RWPE1 (cell line): ENCODE results near the gene MARCHF4.

Experiments used
- CTCF ChIA-PET: fragments of 350-600 bp; sonication (Branson Sonifier 250); formaldehyde crosslinking; extraction: SDS; loops from one replicate; lab custom pipeline; 2021; lab: Yijun Ruan, JAX
- POLR2A ChIA-PET: fragments of 400-600 bp; formaldehyde crosslinking; extraction: SDS; loops from one replicate; lab custom pipeline; 2020; ENCODE audit warnings: antibody characterized with exemption; ENCODE audit not compliant: low non-redundant PET; lab: Yijun Ruan, JAX
- DNase-seq: peaks from one replicate; pipeline ENCODE4 v3.0.0; 2012; ENCODE audit warnings: low spot score
- H3K27ac ChIP-seq: fragments of 450-650 bp; 2 replicates; pipeline ENCODE4 v1.5.1; 2017
- CTCF ChIP-seq: fragments of 450-650 bp; conservative IDR thresholded peaks from 2 replicates; pipeline ENCODE4 v1.5.1; 2017; ENCODE audit warnings: low read depth, mild to moderate bottlenecking

The MARCHF4 gene

GRCh38 chr2:216366777-216367471 is 5.4 kb downstream of the MARCHF4 start:
- no peak for DNase-seq
- TF ChIP-seq CTCF: no peak
- H3K27ac ChIP-seq: no peak overlapping the region
- CTCF ChIA-PET: interaction anchor here (0.7 kb wide), 1 partner anchor 253 kb away, joined by 5 read pairs; no protein-coding TSS in a partner anchor
- POLR2A ChIA-PET: no interaction called here

GRCh38 chr2:216365518-216365917 is 6.8 kb downstream of the MARCHF4 start:
- ChIA-PET POLR2A (no interaction called here), CTCF (no interaction called here)
- no peak for TF ChIP-seq CTCF
- no peak overlapping the region for H3K27ac ChIP-seq
- DNase-seq: no peak

- POLR2A ChIA-PET: interaction anchor here (0.9 kb wide), 1 partner anchor 10 kb away, joined by 8 read pairs; no protein-coding TSS in a partner anchor
Measured at GRCh38 chr2:216363221-216363620, 9.1 kb downstream of the MARCHF4 start.

GRCh38 chr2:216362730-216363129 is 9.6 kb downstream of the MARCHF4 start:
- TF ChIP-seq CTCF: no peak
- peak overlapping the region; percentile 34; the same call in 1 of the 2 replicates for H3K27ac ChIP-seq
- CTCF ChIA-PET: no interaction called here
- peak; percentile 96 for DNase-seq
- POLR2A ChIA-PET: interaction anchor here (0.9 kb wide), 1 partner anchor 11 kb away, joined by 8 read pairs; no protein-coding TSS in a partner anchor

More at GRCh38 chr2:216363221-216363620, 9.1 kb downstream of the MARCHF4 start:
- no peak for TF ChIP-seq CTCF
- CTCF ChIA-PET: interaction anchor here (0.5 to 0.6 kb wide), 2 partner anchors 93 to 168 kb away, joined by 3 to 5 read pairs; no protein-coding TSS in a partner anchor
- peak; percentile 51 for DNase-seq
- H3K27ac ChIP-seq: peak overlapping the region; percentile 34; the same call in 1 of the 2 replicates

GRCh38 chr2:216355711-216356110 is 16.6 kb downstream of the MARCHF4 start:
- CTCF ChIA-PET: no interaction called here
- no peak overlapping the region for H3K27ac ChIP-seq
- no peak for DNase-seq
- POLR2A ChIA-PET: no interaction called here
- no peak for TF ChIP-seq CTCF

- CTCF ChIA-PET: no interaction called here
- POLR2A ChIA-PET: no interaction called here
- no peak overlapping the region for H3K27ac ChIP-seq
- TF ChIP-seq CTCF: no peak
- no peak for DNase-seq
Measured at GRCh38 chr2:216354306-216354705, 18.0 kb downstream of the MARCHF4 start.
